Right hindlimb (tissue), 1 donor: ENCODE results near the gene ARHGAP10.

ENCODE experiments used
- DNase-seq: peaks from one replicate; pipeline ENCODE4 v3.0.0-alpha.2; 2018

Gene ARHGAP10

DNA sequence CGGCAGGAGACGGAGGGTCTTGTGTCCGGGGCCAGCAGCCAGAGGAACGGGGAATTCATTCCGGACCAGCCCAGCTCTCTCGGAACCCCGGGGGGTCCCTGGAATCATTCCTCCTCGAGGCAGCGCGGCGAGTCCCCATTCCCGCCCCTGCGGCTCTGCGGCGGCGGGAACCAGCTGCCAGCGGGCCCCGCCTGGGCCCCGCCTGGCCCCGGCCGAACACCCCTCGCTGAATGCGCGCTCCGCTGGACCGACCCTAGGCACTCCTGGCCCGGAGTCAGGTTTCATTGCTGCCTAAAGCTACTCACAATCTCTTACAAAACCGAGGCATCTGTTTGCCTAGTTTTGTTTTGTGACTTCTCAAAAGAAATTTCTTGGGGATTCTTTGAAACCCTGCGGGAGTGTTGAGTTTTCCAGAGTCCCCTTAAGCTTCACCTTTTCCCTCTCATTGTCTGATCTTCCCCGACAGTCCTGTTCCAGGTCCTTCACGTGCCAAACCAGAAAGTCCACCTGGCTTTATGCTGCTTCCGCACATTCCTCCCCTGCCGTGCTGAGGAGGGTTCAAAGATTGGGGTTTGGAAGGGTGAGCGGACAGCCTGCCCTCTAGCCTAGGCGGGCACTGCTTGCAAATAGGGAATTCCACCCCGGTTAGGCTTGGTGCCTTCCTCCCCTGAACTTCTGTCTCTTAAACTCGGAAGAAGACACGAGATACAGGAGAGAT, 789 bp downstream of the ARHGAP10 start:
- peak; percentile 65 for DNase-seq

DNA sequence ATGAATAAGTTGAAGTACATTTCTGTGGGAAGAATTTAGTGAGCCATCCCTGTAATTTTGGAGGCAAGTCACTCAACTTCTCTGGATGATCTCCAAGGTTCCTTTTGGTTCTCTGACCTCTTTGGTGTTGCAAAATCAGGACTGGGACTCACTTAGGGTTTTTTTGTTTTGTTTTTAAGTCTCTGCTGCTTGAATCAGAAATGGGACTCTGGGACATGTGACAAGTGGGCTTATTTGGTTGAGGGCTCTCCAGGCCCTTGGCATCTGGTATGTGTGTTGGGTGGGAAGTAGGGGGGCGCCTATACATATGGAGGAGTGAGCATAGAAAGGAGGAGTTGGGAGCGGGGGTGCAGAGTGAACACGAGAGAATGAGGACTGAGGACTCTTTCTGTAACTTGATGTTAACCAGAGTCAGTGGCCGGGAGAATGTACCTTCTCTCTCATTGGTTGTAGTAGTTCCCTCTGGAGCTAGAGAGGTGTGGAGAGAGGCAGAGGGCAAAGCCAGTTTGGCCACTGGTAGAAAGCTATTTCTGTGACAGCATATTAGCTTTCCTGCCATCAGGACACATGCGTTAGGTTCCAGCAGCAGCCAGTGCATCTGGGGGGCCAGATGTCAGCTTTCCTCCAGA, 1.9 kb downstream of the ARHGAP10 start:
- DNase-seq: peak; percentile 25

DNA sequence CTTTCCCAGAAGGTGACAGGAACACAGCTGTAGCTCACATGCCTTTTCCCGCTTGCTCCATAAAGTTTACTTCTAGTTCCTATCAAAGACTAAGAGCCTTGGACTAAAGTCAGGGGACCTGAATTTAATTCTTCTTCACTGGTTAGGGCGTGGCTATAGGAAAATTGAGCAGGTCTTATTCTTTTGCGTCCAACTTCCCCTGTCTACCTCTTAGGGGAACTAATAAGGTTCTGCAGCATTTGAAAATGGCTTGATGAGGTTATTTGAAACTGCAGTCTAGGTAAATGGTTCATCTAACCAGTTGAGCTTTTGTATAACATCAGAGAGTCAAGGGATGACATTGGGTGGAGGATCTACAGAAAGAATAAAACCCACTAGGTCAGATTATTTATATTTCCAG, 2.6 kb downstream of the ARHGAP10 start:
- no peak for DNase-seq

DNA sequence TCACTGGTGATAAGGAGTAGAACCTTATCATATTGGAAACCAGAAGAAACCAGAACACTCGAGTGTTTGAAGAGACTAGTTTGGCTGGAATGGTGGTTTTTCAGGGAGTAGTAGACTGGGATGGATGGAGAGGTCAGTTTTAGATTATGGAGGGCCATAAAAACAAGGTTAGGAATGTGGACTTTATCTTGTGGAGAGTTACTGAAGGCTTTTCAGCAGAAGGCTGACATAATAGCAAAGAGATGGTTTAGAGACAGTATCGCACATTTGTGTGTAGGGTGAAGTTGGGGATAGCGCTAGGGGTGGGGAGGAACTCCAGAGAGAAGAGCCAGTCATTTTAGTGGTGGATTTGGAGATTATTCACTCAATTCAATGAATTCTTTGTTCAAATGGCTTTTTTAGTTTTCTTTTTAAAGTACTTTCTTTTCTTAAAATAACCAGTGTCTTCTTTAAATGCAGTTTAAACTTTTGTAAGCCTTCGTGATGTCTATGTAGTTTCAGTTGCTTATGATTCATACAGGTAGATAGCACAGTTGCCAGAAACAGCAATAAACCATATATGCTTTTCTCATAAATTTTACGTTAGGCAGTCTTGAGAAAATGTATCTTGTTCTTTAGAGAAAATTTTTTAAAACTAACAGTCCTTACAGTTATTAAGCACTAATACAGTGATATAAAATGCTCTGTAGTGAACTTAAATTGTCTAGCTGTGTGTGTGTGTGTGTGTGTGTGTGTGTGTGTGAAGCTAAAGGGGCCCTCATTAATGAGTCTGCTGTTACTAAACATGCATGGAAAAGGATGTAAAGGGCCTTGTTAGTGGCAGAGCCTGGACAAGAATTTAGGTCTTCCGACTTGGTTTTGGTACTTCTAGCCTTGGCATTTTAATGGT, 3.8 kb downstream of the ARHGAP10 start:
- DNase-seq: no peak

DNA sequence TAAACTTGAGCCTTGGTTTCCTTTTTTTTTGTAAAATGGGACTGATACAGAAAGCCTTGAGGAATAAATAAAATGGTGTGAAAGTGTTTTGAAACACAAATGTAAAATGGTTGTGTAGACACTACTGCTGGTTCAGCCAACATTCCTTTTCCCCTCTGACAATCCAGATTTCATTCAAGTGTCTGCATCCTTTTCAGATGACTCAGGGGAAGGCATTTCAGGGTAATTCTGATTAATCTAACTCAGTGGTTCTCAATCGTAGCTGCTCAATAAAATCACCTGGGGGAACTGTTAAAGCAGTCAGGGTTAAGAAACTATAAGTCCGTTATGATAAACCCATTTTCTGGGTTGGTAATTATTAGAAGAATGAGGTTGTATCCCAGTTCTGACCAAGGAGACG, 4.6 kb downstream of the ARHGAP10 start:
- no peak for DNase-seq

DNA sequence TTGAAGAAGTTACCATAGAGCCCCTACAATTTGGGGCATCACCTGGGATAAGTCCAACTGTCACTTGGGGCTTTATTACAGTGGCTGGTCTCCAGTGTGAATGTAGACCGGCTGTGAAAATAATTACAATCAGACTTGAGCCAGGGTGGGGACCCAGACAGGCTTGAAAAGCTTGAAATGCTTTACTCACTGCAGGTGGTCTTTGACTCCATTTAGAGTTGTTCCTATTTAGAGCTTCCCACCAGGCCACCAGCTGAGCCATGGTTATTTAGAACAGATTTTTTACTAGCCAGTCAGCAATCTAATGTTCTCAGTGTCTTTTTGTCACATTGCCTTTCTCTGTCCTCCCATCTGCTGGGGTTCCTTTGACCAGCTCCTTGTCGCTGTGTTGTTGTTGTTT, 5.7 kb downstream of the ARHGAP10 start:
- no peak for DNase-seq

DNA sequence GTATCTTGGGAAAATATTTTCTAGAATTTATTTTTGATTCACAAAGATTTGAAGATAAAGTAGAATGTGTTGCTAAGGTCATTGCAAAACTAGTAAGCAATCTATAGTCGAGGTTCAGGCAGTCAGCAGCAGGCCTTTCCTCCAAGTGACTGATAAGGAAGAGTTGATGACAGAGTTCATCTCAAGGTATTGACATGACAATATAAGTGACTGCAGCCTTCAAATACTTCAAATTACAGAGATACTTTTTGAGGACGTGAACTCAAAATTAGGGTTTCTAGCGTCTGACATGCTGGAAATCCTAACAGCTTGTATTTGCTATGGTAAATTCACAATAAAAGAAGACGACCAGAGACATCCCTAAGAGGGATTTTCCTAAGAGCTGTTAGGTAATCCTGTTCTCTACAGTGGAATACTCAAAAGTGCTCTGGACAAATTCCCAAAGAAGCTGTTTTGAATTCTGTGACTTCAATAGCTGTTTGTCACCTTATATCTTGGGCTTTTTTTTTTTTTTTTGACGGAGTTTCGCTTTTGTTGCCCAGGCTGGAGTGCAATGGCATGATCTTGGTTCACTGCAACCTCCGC, 7.4 kb downstream of the ARHGAP10 start:
- DNase-seq: no peak

DNA sequence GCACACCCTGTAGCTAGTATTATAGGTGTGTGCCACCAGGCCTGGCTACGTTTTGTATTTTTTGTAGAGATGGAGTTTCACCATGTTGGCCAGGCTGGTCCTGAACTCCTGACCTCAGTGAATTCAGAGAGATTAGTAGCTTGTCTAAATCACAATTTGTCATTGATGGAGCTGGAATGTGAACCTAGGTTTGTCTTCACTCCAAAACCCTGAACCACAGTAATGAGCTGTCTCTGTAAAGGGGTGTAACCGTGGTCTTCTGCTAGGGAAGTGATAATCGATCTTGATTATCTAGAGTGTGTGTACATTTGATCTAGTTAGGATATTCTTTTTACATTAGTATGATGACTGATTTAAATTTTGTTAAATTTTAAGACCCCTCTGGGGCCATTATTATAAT, 8.3 kb downstream of the ARHGAP10 start:
- DNase-seq: no peak

DNA sequence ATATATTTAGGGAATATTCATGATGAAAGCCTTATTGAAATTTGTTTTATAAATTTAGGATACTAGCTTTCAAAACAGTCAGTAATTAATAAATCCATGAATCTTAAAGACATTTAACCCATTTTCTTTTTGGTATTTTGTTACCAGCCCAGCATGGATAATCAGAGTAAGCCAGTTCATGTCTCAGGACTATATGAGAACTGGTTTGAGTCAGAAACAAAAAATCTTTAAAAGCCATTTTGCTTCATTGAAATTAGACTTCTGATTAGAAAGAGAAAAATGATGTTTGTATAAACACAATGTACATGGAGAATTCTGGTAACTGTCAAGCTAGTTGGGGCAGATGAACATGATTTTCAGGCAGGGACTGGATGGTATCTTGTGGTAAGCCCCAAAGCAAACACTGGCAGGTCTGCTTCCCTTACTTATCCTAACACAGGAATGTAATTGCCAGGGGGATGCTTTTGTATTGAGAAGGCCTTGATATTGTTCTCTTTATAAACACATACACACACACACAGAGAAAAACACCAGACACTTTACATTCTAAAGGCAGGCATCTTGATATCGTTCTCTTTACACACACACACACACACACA, 9.4 kb downstream of the ARHGAP10 start:
- no peak for DNase-seq

DNA sequence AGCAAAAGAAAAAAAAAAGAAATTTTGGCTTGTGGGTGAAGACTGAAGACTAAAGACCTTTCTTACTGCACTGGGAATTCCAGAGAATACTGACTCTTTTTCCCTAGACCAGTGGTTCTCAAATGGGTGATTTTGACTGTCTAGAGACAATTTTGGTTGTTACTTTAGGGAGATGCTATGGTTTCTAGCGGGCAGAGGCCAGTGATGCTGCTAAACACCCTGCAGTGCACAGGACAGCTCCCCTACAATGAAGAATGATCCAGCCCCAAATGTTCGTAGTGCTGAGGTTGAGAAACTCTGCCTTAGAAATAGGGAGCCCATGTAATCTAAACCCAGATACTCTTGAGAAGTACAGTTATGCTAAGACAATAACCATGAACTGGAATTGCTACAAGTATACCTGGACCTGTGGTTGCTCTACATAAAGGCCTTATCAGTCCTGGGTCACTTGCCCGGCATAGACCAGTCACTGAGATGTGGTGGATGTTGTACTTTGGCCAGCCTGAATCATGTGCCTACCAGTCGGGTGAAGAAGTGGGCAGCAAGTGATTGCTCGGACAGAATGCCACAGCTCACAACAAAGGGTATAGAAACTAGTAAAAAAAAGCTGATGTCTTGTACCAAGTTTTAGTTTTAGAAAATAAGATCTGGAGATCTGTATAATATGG, 16.0 kb downstream of the ARHGAP10 start:
- DNase-seq: no peak

DNA sequence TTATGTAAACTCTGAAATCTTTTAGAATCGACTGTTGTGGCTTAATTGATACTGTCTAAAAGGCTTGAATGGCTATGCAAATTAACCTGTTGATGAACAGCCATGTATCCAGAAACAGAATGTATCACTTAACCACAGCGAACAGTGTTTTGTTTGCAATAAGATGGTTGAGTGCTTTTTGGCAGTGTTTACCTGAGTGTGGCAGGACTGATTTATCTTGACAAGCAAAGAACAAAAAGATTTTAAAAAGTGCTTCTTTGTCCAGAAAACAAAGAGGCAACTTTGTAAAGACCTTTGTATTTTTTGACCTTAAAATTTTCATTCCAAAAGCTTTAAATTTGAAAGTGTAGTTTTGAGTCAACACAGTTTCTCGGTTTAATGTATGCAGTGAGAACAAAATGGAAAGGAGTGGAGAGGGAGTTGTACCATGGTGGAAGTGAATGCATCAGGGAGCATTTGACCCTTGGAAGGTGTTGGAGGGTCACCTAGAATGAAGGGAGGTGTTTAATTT, 18.0 kb downstream of the ARHGAP10 start:
- no peak for DNase-seq

DNA sequence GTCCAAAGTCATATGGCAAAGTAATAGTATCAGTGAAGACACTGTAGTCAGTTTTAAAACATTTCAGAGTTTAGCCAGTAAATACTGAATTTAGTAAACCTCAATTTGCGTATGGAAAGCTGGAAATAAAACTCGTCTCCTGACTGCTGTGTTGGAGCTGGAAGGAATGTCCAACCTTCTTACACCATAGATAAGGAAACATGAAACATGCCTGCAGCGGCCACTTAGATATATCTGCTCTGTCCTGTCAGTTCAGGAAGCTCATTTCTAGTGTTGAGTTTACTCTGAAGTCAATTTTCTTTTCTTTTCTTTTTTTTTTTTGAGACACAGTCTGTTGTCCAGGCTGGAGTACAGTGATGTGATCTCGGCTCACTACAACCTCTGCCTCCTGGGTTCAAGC, 21.2 kb downstream of the ARHGAP10 start:
- DNase-seq: no peak

DNA sequence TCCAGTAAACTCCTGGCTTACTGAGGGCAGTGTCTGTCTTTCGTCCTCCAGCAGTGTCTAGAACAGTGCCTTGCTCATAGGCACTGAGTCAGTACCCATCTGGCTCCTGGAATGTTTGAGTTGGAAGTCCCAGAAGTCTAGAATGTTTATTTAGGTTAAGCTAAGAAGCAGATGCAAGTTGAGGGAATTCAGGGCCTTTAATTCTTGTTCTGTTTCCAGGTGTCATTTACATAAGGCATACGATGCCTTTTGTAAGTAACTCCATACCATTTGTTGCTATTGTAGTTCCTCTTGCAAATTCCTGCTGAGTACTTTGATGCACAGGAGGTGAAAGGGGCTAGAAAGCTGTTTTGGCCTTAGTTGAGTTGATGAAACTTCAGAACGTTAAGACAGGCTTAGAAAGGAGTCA, 22.2 kb downstream of the ARHGAP10 start:
- no peak for DNase-seq

DNA sequence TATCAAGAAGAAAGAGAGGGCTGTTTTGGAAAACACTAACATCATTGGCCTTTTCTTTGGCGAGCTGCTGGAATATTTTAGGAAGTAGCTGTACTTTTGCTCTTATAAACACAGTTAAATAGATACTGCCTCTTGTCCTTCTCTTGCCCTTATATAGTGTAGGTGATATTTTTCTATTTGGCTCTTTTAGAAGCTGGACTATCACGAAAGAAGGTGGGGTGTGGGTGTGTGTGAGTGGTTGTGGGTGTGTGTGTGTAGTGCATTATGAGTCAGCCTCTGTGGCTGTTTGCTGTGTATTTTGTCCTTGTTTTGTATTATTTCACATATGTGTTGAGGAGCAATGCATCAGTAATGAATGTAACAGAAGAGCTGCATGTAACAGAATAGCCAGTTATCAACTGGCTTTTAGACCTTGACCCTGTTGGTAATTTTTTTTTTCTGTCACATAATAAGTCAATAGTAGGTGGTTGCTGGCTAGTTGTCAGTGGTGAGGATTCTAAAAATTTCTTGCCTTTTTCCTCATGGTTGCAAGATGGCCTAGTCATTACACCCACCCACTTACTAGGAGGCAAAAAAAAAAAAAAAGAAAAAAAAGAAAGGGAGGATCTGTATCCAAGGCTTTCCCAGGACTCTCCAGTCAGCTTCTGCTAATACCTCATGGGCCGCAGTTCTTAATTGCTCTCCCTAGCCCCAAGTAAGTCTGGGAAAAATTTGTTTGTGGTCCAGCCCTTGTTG, 23.8 kb downstream of the ARHGAP10 start:
- no peak for DNase-seq

DNA sequence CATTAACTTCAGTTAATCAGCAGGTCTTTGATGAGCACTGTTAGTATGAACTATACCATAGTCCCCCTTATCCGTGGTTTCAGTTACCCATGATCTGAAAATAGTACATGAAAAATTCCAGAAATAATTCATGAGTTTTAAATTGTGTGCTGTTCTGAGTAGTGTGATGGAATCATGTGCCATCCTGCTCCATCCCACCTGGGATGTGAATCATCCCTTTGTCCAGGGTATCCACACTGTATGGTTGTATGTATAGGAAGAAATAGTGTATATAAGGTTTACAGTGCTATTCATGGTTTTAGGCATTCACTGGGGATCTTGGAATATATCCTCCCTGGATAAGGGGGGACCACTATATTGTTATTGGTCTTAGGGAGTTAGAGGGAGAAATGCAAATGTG, 24.5 kb downstream of the ARHGAP10 start:
- DNase-seq: no peak

DNA sequence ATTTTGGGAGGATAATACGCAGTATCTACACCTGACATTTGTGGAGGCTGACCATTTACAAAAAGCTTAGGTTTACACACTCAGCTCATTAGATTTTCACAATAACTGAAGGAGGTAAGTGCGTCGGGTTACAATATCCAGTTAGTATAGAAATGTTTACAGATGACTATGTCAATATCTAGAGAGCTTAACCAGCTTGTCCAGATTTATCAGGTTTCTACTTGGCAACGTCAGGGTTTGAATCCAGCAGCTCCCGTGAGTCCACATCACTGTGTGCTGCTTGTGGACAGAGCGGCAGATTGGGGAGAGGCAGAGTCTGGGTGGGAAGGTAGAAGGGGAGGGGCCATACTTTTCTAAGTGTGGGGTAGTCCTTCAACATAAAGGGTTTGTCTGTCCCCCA, 28.3 kb downstream of the ARHGAP10 start:
- no peak for DNase-seq

DNA sequence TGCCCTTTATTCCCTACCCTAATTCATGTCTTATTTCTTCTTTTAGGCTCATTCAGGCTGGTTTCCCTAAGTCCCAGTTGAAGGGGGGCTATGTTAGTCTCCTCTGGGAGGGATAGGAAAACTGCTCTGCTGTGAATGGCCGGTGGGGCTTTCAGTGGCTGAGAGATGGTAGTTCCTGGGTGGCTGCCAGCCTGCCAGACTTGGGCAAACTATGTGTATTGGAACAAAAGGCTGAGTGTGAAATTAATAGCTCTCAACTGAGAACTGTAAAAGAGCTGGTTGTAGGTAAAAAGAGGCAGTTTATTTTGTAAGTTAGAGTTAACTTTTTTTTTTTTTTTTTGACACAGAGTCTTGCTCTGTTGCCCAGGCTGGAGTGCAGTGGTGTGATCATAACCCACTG, 28.8 kb downstream of the ARHGAP10 start:
- peak; percentile 53 for DNase-seq

DNA sequence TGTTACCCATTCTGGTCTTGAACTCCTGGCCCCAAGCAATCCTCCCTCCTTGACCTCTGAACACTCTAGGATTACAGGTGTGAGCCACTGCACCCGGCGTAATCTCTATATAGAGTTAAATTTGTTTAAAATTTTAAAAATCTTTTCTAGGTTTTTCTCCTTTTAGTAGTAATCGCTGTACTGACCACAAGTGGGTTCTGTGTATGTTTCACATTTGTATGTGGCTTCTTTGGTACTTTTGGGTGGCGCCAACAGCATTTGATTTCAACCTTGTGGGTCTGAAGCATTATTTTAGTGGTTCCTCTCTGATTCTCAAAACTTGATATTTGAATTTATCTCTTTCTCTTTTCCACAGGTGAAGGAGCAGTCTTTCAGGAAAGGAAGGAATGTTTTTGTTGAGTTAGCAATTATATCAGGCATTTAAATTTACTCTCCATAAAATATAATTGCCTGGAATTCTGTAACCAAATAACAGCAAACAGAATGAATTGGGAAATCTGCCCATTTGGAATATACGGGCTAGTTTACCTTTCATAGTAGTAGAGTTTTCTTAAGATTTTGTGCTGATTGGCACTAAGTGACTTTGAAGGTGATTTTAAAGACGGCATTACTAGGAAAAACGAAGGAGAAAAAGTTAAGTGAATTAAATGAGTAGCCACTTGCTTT, 29.5 kb downstream of the ARHGAP10 start:
- no peak for DNase-seq

DNA sequence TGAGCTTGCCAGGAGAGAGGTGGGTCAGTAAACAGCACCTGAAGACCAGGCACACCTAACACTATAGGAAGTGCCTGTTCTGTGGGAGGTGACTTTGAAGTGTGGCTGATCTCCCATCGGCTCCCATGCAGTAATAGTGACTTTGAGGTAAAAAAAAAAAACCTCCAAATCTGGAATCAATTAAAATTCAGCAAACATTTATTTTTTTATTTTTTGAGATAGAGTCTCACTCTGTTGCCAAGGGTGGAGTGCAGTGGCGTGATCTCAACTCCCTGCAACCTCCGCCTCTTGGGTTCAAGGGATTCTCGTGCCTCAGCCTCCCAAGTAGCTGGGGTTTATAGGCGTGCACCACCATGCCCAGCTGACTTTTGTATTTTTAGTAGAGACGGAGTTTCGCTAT, 32.4 kb downstream of the ARHGAP10 start:
- no peak for DNase-seq

DNA sequence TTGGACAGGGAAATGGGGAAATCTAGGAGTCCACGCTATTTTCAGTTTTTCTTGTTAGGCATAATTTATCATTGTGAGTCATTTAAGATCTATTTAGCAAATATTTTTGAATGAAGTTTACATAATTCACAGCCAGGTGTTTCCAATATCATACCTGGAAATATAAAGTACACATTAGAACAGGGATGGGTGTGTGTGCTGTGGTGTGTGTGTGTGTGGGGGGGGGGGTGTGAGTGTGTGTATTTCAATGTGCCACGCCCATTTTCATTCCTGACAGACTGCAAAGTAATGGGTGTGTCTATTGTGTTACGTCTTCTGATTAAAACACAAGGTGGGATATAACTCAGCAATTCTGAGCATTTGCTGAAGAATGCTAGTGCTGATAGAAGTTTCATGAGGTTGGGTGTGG, 33.2 kb downstream of the ARHGAP10 start:
- DNase-seq: no peak

DNA sequence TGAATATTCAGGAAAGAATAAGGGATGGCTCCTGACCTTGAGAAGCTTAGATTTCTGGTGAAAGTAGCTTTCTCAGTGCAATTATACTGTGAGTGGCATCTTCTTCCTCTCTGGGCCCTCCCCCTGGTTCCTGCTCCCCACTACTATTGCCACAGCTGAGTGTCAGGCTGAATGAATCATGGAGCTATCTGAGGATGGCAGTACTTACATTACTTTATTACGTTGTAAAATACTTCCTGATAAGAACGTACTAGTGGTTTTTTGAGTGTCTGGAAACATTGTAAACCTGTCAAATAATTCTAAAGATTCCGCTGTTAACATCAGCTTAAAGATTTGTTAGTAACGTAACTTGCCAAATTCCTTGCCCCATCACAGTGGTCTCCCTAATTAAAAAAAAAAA, 36.2 kb downstream of the ARHGAP10 start:
- DNase-seq: no peak
